Activated CD4-positive, CD25-positive, alpha-beta regulatory T cell treated with anti-CD3 and anti-CD28 coated beads, Interleukin-2, amount 50 U/mL, for 16 hours (primary cell): ENCODE measurements around the gene USH1G.
"Not testable (repeated sequence)": the region's sequence is repeated elsewhere in the genome, so short reads cannot be mapped to it uniquely, and the experiment has no call there.

Experiments
- DNase-seq: peaks from one replicate; pipeline ENCODE4 v3.0.0-alpha.2; 2020; ENCODE audit warnings: low read depth, low spot score

USH1G gene

GRCh38 chr17:74930535-74931036, 7.5 kb upstream of the USH1G start:
- no peak for DNase-seq

- no peak for DNase-seq
Observed at GRCh38 chr17:74928786-74929185, 5.7 kb upstream of the USH1G start.

- no peak for DNase-seq
Observed at GRCh38 chr17:74925242-74925641, 2.2 kb upstream of the USH1G start.

DNA sequence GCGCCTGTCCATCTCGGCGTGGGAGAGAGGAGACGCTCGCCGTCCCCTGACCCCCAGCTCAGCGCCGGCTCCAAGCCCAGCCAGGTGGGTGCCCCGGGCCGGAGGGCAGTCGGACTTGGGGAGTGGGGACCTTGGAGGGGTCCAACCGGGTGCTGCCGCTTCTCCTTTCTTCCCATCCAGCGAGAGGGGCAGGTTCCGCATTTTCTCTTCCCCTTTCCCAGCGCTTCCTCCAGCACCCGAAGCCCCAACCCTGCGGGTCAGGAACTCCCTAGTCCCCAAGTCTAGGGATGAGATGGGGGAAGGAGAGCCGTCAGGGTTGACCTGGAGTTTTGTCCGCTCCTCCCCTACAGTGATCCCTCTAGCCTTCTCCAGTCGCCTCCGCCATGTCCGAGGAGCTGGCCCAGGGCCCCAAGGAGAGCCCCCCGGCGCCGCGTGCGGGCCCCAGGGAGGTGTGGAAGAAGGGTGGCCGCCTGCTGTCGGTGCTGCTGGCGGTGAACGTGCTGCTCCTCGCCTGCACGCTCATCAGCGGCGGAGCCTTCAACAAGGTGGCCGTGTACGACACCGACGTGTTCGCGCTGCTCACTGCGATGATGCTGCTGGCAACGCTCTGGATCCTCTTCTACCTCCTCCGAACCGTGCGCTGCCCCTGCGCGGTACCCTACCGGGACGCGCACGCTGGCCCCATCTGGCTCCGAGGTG, 1.3 kb upstream of the USH1G start, which contains the start of gene OTOP2:
Gene OTOP2 (plus strand): TSS at position 24 of the 699 bp plus-strand sequence. CDS start 360 bp downstream, at position 384.
- DNase-seq = no peak

- DNase-seq = peak; percentile 43
Observed at GRCh38 chr17:74923538-74924249, 639 bp upstream of the USH1G start.

GRCh38 chr17:74922172-74922571, 883 bp downstream of the USH1G start:
- no peak for DNase-seq

GRCh38 chr17:74921769-74922168, 1.3 kb downstream of the USH1G start:
- DNase-seq = no peak

GRCh38 chr17:74921026-74921681, 1.9 kb downstream of the USH1G start:
- no peak for DNase-seq

- DNase-seq = no peak
Observed at GRCh38 chr17:74920642-74921025, 2.4 kb downstream of the USH1G start.

DNA sequence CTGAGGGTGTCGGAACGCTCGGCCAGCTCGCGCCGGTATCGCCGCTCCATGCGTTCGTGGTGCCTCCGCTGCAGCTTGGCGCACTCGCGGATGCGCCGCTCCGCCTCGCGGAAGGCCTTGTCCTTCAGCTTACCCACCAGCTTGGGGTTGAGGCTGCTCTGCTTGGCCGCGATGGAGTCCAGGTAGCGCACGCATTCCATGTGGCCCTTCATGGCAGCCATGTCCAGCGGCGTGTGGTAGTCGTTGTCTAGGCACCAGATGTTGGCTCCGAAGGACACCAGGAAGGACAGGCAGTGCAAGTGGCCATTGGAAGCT, 2.8 kb downstream of the USH1G start:
- DNase-seq = no peak

- no peak for DNase-seq
Observed at GRCh38 chr17:74919440-74920305, 3.4 kb downstream of the USH1G start.

- no peak for DNase-seq
Observed at GRCh38 chr17:74918906-74919305, 4.1 kb downstream of the USH1G start.

GRCh38 chr17:74917430-74917829, 5.6 kb downstream of the USH1G start:
- no peak for DNase-seq

- no peak for DNase-seq
Observed at GRCh38 chr17:74916851-74917199, 6.2 kb downstream of the USH1G start.

GRCh38 chr17:74916136-74916850, 6.8 kb downstream of the USH1G start:
- no peak for DNase-seq

DNA sequence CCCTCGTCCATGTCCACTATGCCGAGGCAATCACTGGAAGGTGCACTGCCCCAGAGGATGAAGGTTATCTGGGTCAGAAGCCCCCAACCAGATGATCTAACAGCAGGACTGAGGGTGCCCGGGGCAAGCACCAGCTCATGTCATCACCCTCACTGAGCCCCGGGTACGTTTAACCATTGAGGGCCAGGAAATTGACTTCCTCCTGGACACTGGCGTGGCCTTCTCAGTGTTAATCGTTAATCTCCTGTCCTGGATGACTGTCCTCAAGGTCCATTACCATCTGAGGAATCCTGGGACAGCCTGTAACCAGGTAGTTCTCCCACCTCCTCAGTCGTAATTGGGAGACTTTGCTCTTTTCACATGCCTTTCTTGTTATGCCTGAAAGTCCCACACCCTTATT, 11.6 kb downstream of the USH1G start:
- not testable (repeated sequence) for DNase-seq

GRCh38 chr17:74909097-74909496, 14.0 kb downstream of the USH1G start:
- not testable (repeated sequence) for DNase-seq

GRCh38 chr17:74907012-74907411, 16.0 kb downstream of the USH1G start:
- no peak for DNase-seq

DNA sequence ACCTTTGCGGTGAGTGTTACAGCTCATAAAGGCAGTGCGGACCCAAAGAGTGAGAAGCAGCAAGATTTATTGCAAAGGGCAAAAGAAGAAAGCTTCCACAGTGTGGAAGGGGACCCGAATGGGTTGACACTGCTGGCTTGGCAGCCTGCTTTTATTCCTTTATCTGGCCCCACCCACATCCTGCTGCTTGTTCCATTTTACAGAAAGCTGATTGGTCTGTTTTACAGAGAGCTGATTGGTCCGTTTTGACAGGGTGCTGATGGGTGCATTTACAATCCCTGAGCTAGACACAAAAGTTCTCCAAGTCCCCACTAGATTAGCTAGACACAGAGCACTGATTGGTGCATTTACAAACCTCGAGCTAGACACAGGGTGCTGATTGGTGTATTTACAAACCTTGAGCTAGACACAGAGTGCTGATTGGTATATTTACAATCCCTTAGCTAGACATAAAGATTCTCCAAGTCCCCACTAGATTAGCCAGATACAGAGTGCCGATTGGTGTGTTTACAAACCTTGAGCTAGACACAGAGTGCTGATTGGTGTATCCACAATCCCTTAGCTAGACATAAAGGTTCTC, 16.8 kb downstream of the USH1G start:
- not testable (repeated sequence) for DNase-seq

DNA sequence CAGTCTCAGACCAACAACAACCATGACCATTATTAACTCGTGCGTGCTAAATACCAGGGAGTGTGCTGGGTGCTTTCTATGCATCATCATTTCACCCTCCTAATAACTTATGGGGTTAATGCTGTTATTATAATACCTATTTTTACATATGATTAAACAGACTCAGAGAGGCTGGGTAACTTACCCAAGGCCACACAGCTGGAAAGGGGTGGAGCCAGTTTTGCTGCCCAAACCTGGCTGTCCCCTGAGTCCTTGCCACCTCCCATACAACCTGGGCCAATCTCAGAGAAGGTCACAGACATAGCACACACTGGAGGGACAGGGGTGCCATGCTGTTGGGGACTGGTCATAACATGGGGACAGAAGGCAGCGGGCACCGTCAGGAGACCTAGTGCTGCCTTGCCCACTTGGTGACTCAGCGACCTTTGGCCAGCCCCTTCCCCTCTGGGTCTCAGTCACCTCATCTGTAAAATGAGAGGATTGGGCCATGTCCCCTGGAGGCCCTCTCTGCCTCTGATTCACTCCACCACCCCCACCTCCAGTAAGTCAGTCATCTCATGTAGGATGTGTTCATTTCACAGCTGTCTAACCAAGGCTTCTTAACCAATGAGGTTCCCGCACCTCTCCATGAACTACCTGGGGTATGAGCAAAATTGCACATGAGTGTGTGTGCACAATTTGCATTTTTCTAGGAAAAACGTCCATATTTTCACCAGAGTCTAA, 18.2 kb downstream of the USH1G start:
- DNase-seq = no peak
